HepG2 (cell line): ENCODE data around the gene GP1BA. TPM values are rescaled to one million over a fixed set of nuclear protein-coding genes. Genes with fewer than 3 reads are reported as not detected.

Experiments
- CEBPG ChIP-seq: IDR thresholded peaks from 2 replicates; pipeline ENCODE4 v1.6.1; 2016
- ELF3 ChIP-seq: IDR thresholded peaks from 2 replicates; pipeline ENCODE4 v1.6.1; 2016; ENCODE audit warnings: missing genetic modification reagents, missing compliant biosample characterization
- FOXP4 ChIP-seq: sonication (generic); formaldehyde crosslinking; IDR thresholded peaks from 2 replicates; pipeline ENCODE4 v1.4.0; 2020; ENCODE audit warnings: missing genetic modification reagents
- GABPA ChIP-seq, 2 experiments: IDR thresholded peaks; 2 replicates each; pipeline ENCODE4 v1.6.1; 2011 to 2016; ENCODE audit warnings: low read depth in 2 of 2, low read length in 1 of 2, missing biosample characterization in 1 of 2, missing genetic modification characterization in 1 of 2
- HNRNPK ChIP-seq: fragments of 200-400 bp; formaldehyde crosslinking; IDR thresholded peaks from 2 replicates; pipeline ENCODE4 v1.6.1; 2018; ENCODE audit warnings: low read length, low read depth, moderate library complexity, mild to moderate bottlenecking; ENCODE audit not compliant: poor library complexity, severe bottlenecking
- KDM4B ChIP-seq: sonication (generic); formaldehyde crosslinking; IDR thresholded peaks from 2 replicates; pipeline ENCODE4 v1.4.0; 2020; ENCODE audit warnings: missing genetic modification reagents
- POGK ChIP-seq: sonication (generic); formaldehyde crosslinking; conservative IDR thresholded peaks from 2 replicates; pipeline ENCODE4 v1.8.0; 2022; ENCODE audit warnings: mild to moderate bottlenecking, moderate library complexity, missing genetic modification reagents
- SMC3 ChIP-seq: IDR thresholded peaks from 2 replicates; pipeline ENCODE4 v1.6.1; 2011; ENCODE audit warnings: low read length, improper control_type of control experiment
- SP1 ChIP-seq, 2 experiments: fragments of 450-650 bp in 1 of 2; sonication (generic) in 1 of 2; formaldehyde crosslinking in 1 of 2; IDR thresholded peaks; 2 replicates each; pipeline versions ENCODE4 v1.4.0 to v1.6.1; 2016 to 2020; ENCODE audit warnings: missing genetic modification reagents in 1 of 2
- TEAD3 ChIP-seq: optimal IDR thresholded peaks from 2 replicates; pipeline ENCODE3; 2016; ENCODE audit warnings: borderline replicate concordance
- TFDP1 ChIP-seq: IDR thresholded peaks from 2 replicates; pipeline ENCODE4 v1.6.1; 2016; ENCODE audit warnings: missing compliant biosample characterization, missing genetic modification reagents, borderline replicate concordance
- ZFP36 ChIP-seq: fragments of 150-350 bp; IDR thresholded peaks from 2 replicates; pipeline ENCODE4 v1.6.1; 2018; ENCODE audit warnings: borderline replicate concordance, low read length, low read depth; ENCODE audit not compliant: partially characterized antibody
- ZNF280B ChIP-seq: sonication (generic); formaldehyde crosslinking; IDR thresholded peaks from 2 replicates; pipeline ENCODE4 v1.5.0; 2020; ENCODE audit warnings: missing genetic modification reagents, mild to moderate bottlenecking, borderline replicate concordance
- ZNF329 ChIP-seq: sonication (generic); formaldehyde crosslinking; IDR thresholded peaks from 2 replicates; pipeline ENCODE4 v1.9.0; 2021; ENCODE audit warnings: low read depth, mild to moderate bottlenecking, missing genetic modification reagents
- ZNF362 ChIP-seq: sonication (generic); formaldehyde crosslinking; IDR thresholded peaks from 2 replicates; pipeline ENCODE4 v1.4.0; 2020; ENCODE audit warnings: missing genetic modification reagents, mild to moderate bottlenecking, borderline replicate concordance
- ZNF430 ChIP-seq: sonication (generic); formaldehyde crosslinking; IDR thresholded peaks from 2 replicates; pipeline ENCODE4 v1.9.0; 2021; ENCODE audit warnings: mild to moderate bottlenecking, missing genetic modification reagents
- ZNF432 ChIP-seq: sonication (generic); formaldehyde crosslinking; IDR thresholded peaks from 2 replicates; pipeline ENCODE4 v1.5.0; 2020; ENCODE audit warnings: missing genetic modification reagents, mild to moderate bottlenecking, borderline replicate concordance
- ZNF501 ChIP-seq: sonication (generic); formaldehyde crosslinking; IDR thresholded peaks from 2 replicates; pipeline ENCODE4 v1.5.1; 2020; ENCODE audit warnings: mild to moderate bottlenecking, moderate library complexity, missing genetic modification reagents
- ZNF614 ChIP-seq: IDR thresholded peaks from 2 replicates; pipeline ENCODE4 v1.6.1; 2018; ENCODE audit warnings: missing biosample characterization, missing genetic modification reagents, inconsistent platforms, borderline replicate concordance
- ZNF724P ChIP-seq: sonication (generic); formaldehyde crosslinking; IDR thresholded peaks from 2 replicates; pipeline ENCODE4 v1.8.0; 2022; ENCODE audit warnings: missing genetic modification reagents, borderline replicate concordance
- ZNF761 ChIP-seq: sonication (generic); formaldehyde crosslinking; conservative IDR thresholded peaks from 2 replicates; pipeline ENCODE4 v1.4.0; 2020; ENCODE audit warnings: mild to moderate bottlenecking, missing genetic modification reagents
- polyA plus RNA-seq, 8 experiments: library from polyadenylated mRNA; depleted of rRNA in 3 of 8; stranded (reverse) in 7 of 8; unstranded in 1 of 8; fragments of >200 nt; fragmentation: Illumina TruSeq in 4 of 8; extraction: Trizol in 4 of 8; gene quantifications; 2 replicates each; pipeline versions ENCODE4 v1.2.1 to v1.2.3, GENCODE V29; 2011 to 2016; ENCODE audit warnings: low read depth in 4 of 8, missing spikeins in 1 of 8, mixed read lengths in 1 of 8; ENCODE audit not compliant: insufficient read depth in 1 of 8
- total RNA-seq, 5 experiments: library from RNA; depleted of rRNA; stranded (reverse); fragments of >200 nt; fragmentation: Illumina TruSeq; extraction: Trizol; gene quantifications; 2 replicates each; pipeline ENCODE4 v1.2.3, GENCODE V29; 2016; ENCODE audit warnings: low read depth in 1 of 5

Gene GP1BA
- total and polyA plus RNA-seq, 2 of the 13 experiments (the other 11 are each of a cell fraction or from before 2014, with no cell fraction given), result not detected

- peak; percentile 27; the same call in 1 of the 2 replicates for TF ChIP-seq POGK
- TF ChIP-seq ZNF724P (CRISPR knock-in tag), result peak; percentile 58
- TF ChIP-seq SMC3, result no peak
- no peak for TF ChIP-seq ELF3 (CRISPR knock-in tag)
- peak; percentile 50 for TF ChIP-seq ZNF430
- no peak for TF ChIP-seq ZNF614
- no peak for TF ChIP-seq ZNF329
- no peak for TF ChIP-seq ZNF761 (CRISPR knock-in tag)
- no peak for TF ChIP-seq CEBPG
- peak; percentile 27; the same call in 1 of the 2 replicates for TF ChIP-seq FOXP4 (CRISPR knock-in tag)
- peak; percentile 58; the same call in 1 of the 2 replicates for TF ChIP-seq TFDP1 (CRISPR knock-in tag)
- no peak for TF ChIP-seq ZNF362 (CRISPR knock-in tag)
- no peak for TF ChIP-seq SP1 (IDR thresholded peaks at IDR 0.05)
- TF ChIP-seq SP1 (CRISPR knock-in tag; IDR thresholded peaks at IDR 0.05), result no peak
- TF ChIP-seq TEAD3, result peak; percentile 13
- TF ChIP-seq HNRNPK, result no peak
- peak; percentile 66 for TF ChIP-seq GABPA (IDR thresholded peaks at IDR 0.05; ENCODE audit: low read depth, low read length)
- peak; percentile 88 for TF ChIP-seq GABPA (CRISPR knock-in tag; IDR thresholded peaks at IDR 0.05; ENCODE audit: low read depth)
- no peak for TF ChIP-seq ZNF432 (CRISPR knock-in tag)
- TF ChIP-seq ZNF501 (CRISPR knock-in tag), result peak; percentile 14; the same call in 1 of the 2 replicates
- 0 out of 2 replicates have a peak, but pooled peaks have one; percentile 30 for TF ChIP-seq ZNF280B
- TF ChIP-seq KDM4B (CRISPR knock-in tag), result no peak
- TF ChIP-seq ZFP36, result no peak
Observed at GRCh38 chr17:4947411-4948165, 15.5 kb downstream of the GP1BA start (continued).
